IPS DF 6.9 (cell line): ENCODE data around the gene VANGL1.

Source experiments
- DNase-seq: peaks from one replicate; pipeline ENCODE4 v3.0.0-alpha.2; 2013; ENCODE audit warnings: low read depth, low spot score
- H3K27ac ChIP-seq: one replicate; pipeline ENCODE4 v1.5.1; 2013; ENCODE audit warnings: low read length, control low read depth
- H3K27me3 ChIP-seq: 2 replicates; pipeline ENCODE4 v1.6.1; 2013; ENCODE audit warnings: mild to moderate bottlenecking, low read length; ENCODE audit not compliant: control insufficient read depth, insufficient read depth
- H3K36me3 ChIP-seq: 2 replicates; pipeline ENCODE4 v1.6.1; 2013; ENCODE audit warnings: low read length; ENCODE audit not compliant: control insufficient read depth, insufficient read depth
- H3K4me1 ChIP-seq: 2 replicates; pipeline ENCODE4 v1.6.1; 2013; ENCODE audit warnings: low read length; ENCODE audit not compliant: control insufficient read depth, insufficient read depth
- H3K4me3 ChIP-seq: 2 replicates; pipeline ENCODE4 v1.5.1; 2013; ENCODE audit warnings: mild to moderate bottlenecking, low read length
- H3K9me3 ChIP-seq: 2 replicates; pipeline ENCODE4 v1.6.1; 2013; ENCODE audit warnings: low read length, inconsistent platforms; ENCODE audit not compliant: control insufficient read depth, insufficient read depth
- WGBS: extraction: QIAGEN DNeasy Blood & Tissue Kit; methylation state at CpG from one replicate; pipeline ENCODE4 v1.1.7; 2013; ENCODE audit warnings: mixed read lengths, missing lambda C conversion rate; ENCODE audit not compliant: insufficient read length, insufficient coverage; 5-methylcytosine and 5-hydroxymethylcytosine counted together

The VANGL1 gene

DNA sequence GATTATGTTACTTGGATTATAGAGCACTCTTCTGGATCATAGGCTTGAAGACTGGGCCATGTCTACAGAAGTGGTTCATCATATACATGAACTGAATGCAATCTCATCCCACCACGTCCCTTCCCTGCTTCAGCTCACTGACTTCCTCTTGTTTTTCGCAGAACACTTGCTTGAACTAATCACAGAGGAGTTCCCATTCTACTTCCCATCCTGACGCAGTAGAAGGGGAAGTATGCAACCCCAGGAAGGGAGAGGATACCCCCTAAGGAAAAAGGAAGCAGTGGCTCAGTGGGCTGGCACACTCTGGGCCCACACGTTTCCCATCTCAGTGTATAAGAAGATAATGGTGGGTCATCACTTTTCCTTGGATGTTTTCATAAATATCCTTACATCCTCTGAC, 90.5 kb downstream of the VANGL1 start:
- no CpG with 5 or more reads among the region's 4 CpGs for WGBS
- H3K4me1 ChIP-seq = peaks cover 3% of the 10 kb centered on the region; the same call in 1 of the 2 replicates

DNA sequence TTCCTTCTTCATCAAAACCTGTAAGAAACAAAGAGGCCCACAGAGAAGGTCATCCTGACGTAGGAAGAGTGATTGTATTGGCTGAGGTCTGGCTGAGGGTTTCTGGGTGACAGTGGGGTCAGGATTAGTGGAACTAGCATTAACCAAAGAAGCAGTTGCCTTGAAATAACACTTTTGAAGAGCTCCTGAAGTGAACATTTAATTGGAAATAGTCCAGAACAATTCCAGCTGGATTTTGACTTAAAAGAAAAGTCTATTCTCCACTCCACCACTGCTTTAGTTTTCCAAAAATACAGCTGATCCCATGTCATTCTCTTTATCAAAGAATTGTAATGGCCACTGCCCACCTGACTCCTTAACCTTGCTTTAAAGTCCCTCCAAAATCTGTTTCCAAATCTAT, 99.0 kb downstream of the VANGL1 start:
- no CpG with 5 or more reads among the region's 1 CpG for WGBS
- H3K4me1 ChIP-seq = peaks cover 3% of the 10 kb centered on the region; the same call in 1 of the 2 replicates
- no peaks in the 10 kb centered on the region for H3K27me3 ChIP-seq
- H3K4me3 ChIP-seq = no peak overlapping the region
- no peaks in the 10 kb centered on the region for H3K36me3 ChIP-seq
- no peak overlapping the region for H3K27ac ChIP-seq
- H3K9me3 ChIP-seq = no peaks in the 10 kb centered on the region
- no peak for DNase-seq

More for the DNA sequence above, 90.5 kb downstream of the VANGL1 start:
- Histone ChIP-seq H3K36me3 (no peaks in the 10 kb centered on the region), H3K4me3 (no peak overlapping the region), H3K9me3 (no peaks in the 10 kb centered on the region), H3K27ac (no peak overlapping the region), H3K27me3 (no peaks in the 10 kb centered on the region)
- no peak for DNase-seq

DNA sequence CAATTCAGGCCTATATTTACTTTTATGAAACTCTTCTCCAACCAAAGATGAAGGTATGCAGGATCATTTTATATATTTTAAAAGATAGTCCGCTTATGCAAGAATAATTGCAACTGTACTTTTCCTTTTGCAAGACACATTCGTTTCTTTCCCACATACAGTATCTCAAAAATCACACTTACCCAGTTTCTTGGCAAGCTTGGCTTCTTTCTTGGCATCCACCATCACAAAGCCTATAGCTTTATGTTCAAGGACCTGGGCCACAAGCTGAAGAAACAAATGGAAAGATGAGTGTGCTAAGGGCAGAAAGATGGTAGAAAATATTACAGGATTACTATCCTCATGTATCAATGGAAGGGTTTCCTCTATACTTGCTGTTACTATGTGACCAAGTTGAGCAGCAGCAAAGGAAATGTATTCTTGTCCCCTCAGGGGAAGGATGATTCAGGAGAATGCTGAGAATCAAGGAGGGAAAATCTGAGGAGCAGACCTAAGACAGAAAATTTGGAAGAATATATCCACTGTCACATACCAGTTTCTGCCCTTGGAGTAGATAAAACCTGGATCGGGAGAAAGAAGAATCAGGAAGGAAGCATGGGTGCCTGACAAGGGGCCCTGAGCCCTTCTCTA, 103.0 kb downstream of the VANGL1 start:
- H3K27me3 ChIP-seq = no peaks in the 10 kb centered on the region
- H3K36me3 ChIP-seq = no peaks in the 10 kb centered on the region
- H3K9me3 ChIP-seq = no peaks in the 10 kb centered on the region
- no peak for DNase-seq
- no peak overlapping the region for H3K27ac ChIP-seq
- H3K4me1 ChIP-seq = no peaks in the 10 kb centered on the region
- WGBS = no CpG with 5 or more reads among the region's 3 CpGs
- H3K4me3 ChIP-seq = no peak overlapping the region

- WGBS = no CpG with 5 or more reads among the region's 5 CpGs
These were observed 104.4 kb downstream of the VANGL1 start for GRCh38 chr1:115746021-115746690.

More at GRCh38 chr1:115746021-115746690, 104.4 kb downstream of the VANGL1 start:
- Histone ChIP-seq H3K27ac (no peak overlapping the region), H3K36me3 (no peaks in the 10 kb centered on the region), H3K4me3 (no peak overlapping the region), H3K27me3 (no peaks in the 10 kb centered on the region), H3K4me1 (no peaks in the 10 kb centered on the region), H3K9me3 (no peaks in the 10 kb centered on the region)
- no peak for DNase-seq
